HCT116 (cell line): ENCODE data around the gene HSD17B12. TPM values are rescaled to one million over a fixed set of nuclear protein-coding genes. Genes with fewer than 3 reads are reported as not detected.

ENCODE experiments used
- ATAC-seq: fragments of 200-7000 bp; cut with Tn5 transposase; 2 replicates; pipeline ENCODE4 v1.9.1; 2020; ENCODE audit warnings: mild to moderate bottlenecking, moderate library complexity
- BruUV-seq: library from RNA; stranded (reverse); fragments of 400-500 nt; replicated peaks from 2 replicates; lab custom pipeline; 2021; lab: Mats Ljungman, UMichigan
- CTCF ChIA-PET: fragments of 300-600 bp; sonication (Branson Sonifier 250); formaldehyde crosslinking; loops from one replicate; lab custom pipeline; 2021; ENCODE audit warnings: antibody characterized with exemption; lab: Charles Lee
- POLR2A ChIA-PET: fragments of 300-600, 350-600 bp; sonication (Branson Sonifier 250); formaldehyde crosslinking; loops from one replicate; lab custom pipeline; 2021; ENCODE audit warnings: antibody characterized with exemption; lab: Charles Lee
- RAD21 ChIA-PET, 2 experiments: fragments of 300-600 bp; sonication (Branson Sonifier 250); formaldehyde crosslinking; loops; one replicate each; lab custom pipeline; 2023; ENCODE audit warnings: low total read pairs in 2 of 2; ENCODE audit not compliant: uncharacterized antibody in 2 of 2, unreplicated experiment in 2 of 2, low non-redundant PET in 1 of 2; lab: Charles Lee
- DNase-seq: peaks from one replicate; pipeline ENCODE4 v3.0.0-alpha.2; 2010; ENCODE audit warnings: low read depth, low spot score
- H2AFZ ChIP-seq: fragments of 200-600 bp; shearing (Covaris generic), sonication (generic); 2 replicates; pipeline ENCODE4 v1.6.1; 2017; ENCODE audit warnings: low read depth, mixed run types, mixed read lengths, antibody characterized with exemption, low read length; ENCODE audit not compliant: poor library complexity, severe bottlenecking
- H3K27ac ChIP-seq: 2 replicates; pipeline ENCODE4 v1.5.1; 2012; ENCODE audit warnings: low read depth, low read length
- H3K27me3 ChIP-seq: fragments of 200-600 bp; sonication (generic); 2 replicates; pipeline ENCODE4 v1.6.1; 2016; ENCODE audit warnings: mixed run types, low read length, mixed read lengths; ENCODE audit not compliant: insufficient read depth
- H3K36me3 ChIP-seq, 2 experiments: fragments of 200-500 bp in 1 of 2; fragments of 200-600 bp in 1 of 2; sonication (Bioruptor generic) in 1 of 2; sonication (generic) in 1 of 2; 2 replicates each; pipeline versions ENCODE4 v1.5.1 to v1.6.1; 2014 to 2016; ENCODE audit warnings: low read length in 2 of 2, inconsistent platforms in 1 of 2, mixed read lengths in 1 of 2, mixed run types in 1 of 2; ENCODE audit not compliant: insufficient read depth in 2 of 2, control insufficient read depth in 1 of 2
- H3K4me1 ChIP-seq, 2 experiments: fragments of 200-600 bp in 1 of 2; sonication (generic) in 1 of 2; 2 replicates each; pipeline versions ENCODE4 v1.5.1 to v1.6.1; 2012 to 2017; ENCODE audit warnings: low read length in 2 of 2, inconsistent platforms in 1 of 2, mild to moderate bottlenecking in 1 of 2, mixed read lengths in 1 of 2, mixed run types in 1 of 2, moderate library complexity in 1 of 2; ENCODE audit not compliant: insufficient read depth in 2 of 2, control insufficient read depth in 1 of 2
- H3K4me2 ChIP-seq: fragments of 200-600 bp; sonication (generic); 2 replicates; pipeline ENCODE4 v1.6.1; 2017; ENCODE audit warnings: mixed run types, low read length, mixed read lengths
- H3K4me3 ChIP-seq, 2 experiments: fragments of 200-600 bp in 1 of 2; sonication (generic) in 1 of 2; replicated peaks in 1 of 2; 2 replicates each; pipeline ENCODE4 v1.5.1; 2011 to 2016; ENCODE audit warnings: low read length in 2 of 2, control low read depth in 1 of 2, low read depth in 1 of 2, mild to moderate bottlenecking in 1 of 2, mixed read lengths in 1 of 2, mixed run types in 1 of 2
- H3K79me2 ChIP-seq: fragments of 200-600 bp; sonication (generic); 2 replicates; pipeline ENCODE4 v1.6.1; 2017; ENCODE audit warnings: mild to moderate bottlenecking, mixed run types, low read length, moderate library complexity, mixed read lengths; ENCODE audit not compliant: insufficient read depth
- H3K9ac ChIP-seq: fragments of 200-600 bp; sonication (generic); 2 replicates; pipeline ENCODE4 v1.6.1; 2016; ENCODE audit warnings: low read length, mixed read lengths
- H3K9me2 ChIP-seq: fragments of 200-600 bp; sonication (generic), shearing (Covaris generic); 2 replicates; pipeline ENCODE4 v1.6.1; 2017; ENCODE audit warnings: mixed run types, mild to moderate bottlenecking, moderate library complexity; ENCODE audit not compliant: insufficient read depth
- H3K9me3 ChIP-seq, 2 experiments: fragments of 200-500 bp in 1 of 2; fragments of 200-600 bp in 1 of 2; sonication (Bioruptor generic) in 1 of 2; sonication (generic) in 1 of 2; 2 replicates each; pipeline ENCODE4 v1.6.1; 2014 to 2017; ENCODE audit warnings: low read length in 2 of 2, mixed read lengths in 2 of 2, inconsistent platforms in 1 of 2, low read depth in 1 of 2, mild to moderate bottlenecking in 1 of 2, mixed run types in 1 of 2, moderate library complexity in 1 of 2; ENCODE audit not compliant: control insufficient read depth in 1 of 2, insufficient read depth in 1 of 2
- H4K20me1 ChIP-seq: fragments of 200-600 bp; sonication (generic), shearing (Covaris generic); 2 replicates; pipeline ENCODE4 v1.6.1; 2017; ENCODE audit warnings: mixed run types, mild to moderate bottlenecking, moderate library complexity; ENCODE audit not compliant: insufficient read depth
- CBX3 ChIP-seq: IDR thresholded peaks from 2 replicates; pipeline ENCODE4 v1.6.1; 2012; ENCODE audit warnings: low read depth
- ELF1 ChIP-seq: IDR thresholded peaks from 2 replicates; pipeline ENCODE4 v1.6.1; 2012; ENCODE audit warnings: low read depth, borderline replicate concordance
- EZH2 ChIP-seq: fragments of 200-600 bp; sonication (generic); IDR thresholded peaks from 2 replicates; pipeline ENCODE4 v1.6.1; 2017; ENCODE audit warnings: antibody characterized with exemption, mixed run types
- JUND ChIP-seq: IDR thresholded peaks from 2 replicates; pipeline ENCODE4 v1.6.1; 2012
- POLR2A ChIP-seq: IDR thresholded peaks from 2 replicates; pipeline ENCODE4 v1.7.0; 2011; ENCODE audit warnings: borderline replicate concordance; ENCODE audit not compliant: insufficient read depth, insufficient read length; ENCODE audit errors: extremely low read depth
- REST ChIP-seq: IDR thresholded peaks from 2 replicates; pipeline ENCODE4 v1.6.1; 2012; ENCODE audit warnings: low read depth
- SIN3A ChIP-seq: IDR thresholded peaks from 2 replicates; pipeline ENCODE4 v1.6.1; 2012; ENCODE audit warnings: low read depth
- TCF7L2 ChIP-seq: IDR thresholded peaks from 2 replicates; pipeline ENCODE4 v1.7.0; 2011; ENCODE audit warnings: borderline replicate concordance, inconsistent platforms; ENCODE audit not compliant: insufficient read depth, insufficient read length; ENCODE audit errors: extremely low read depth
- YY1 ChIP-seq: IDR thresholded peaks from 2 replicates; pipeline ENCODE4 v1.6.1; 2011; ENCODE audit warnings: low read length, low read depth, moderate library complexity, mild to moderate bottlenecking; ENCODE audit not compliant: insufficient replicate concordance; ENCODE audit errors: extremely low read depth
- ZBTB33 ChIP-seq: IDR thresholded peaks from 2 replicates; pipeline ENCODE4 v1.6.1; 2011; ENCODE audit warnings: mild to moderate bottlenecking, low read length, moderate library complexity; ENCODE audit not compliant: insufficient replicate concordance; ENCODE audit errors: extremely low read depth
- ZNF274 ChIP-seq: fragments of 200-500 bp; sonication (Bioruptor generic); IDR thresholded peaks from 2 replicates; pipeline ENCODE4 v1.6.1; 2014; ENCODE audit warnings: mild to moderate bottlenecking, low read depth, low read length, inconsistent platforms
- intact Hi-C: fragments of 100-400 bp; cut with micrococcal nuclease; formaldehyde crosslinking; loops from 2 replicates; pipeline ENCODE4 v1.10.0; 2022
- total RNA-seq: library from RNA; stranded (reverse); gene quantifications from one replicate; pipeline ENCODE4 v1.2.1, GENCODE V29; 2021; ENCODE audit not compliant: unreplicated experiment

The HSD17B12 gene
- total RNA-seq, 1 experiment from 2014 or later = 83.7 TPM

GRCh38 chr11:43901551-43901950 is 221.0 kb downstream of the HSD17B12 start:
- Histone ChIP-seq H3K9me3 (no peaks in the 10 kb centered on the region), H4K20me1 (no peaks in the 10 kb centered on the region), H3K27ac (no peak overlapping the region)
- POLR2A ChIA-PET = no interaction called here
- no TSS peak for BruUV-seq
- no peak for TF ChIP-seq JUND
- no peak for TF ChIP-seq ZBTB33
- TF ChIP-seq SIN3A = no peak
- TF ChIP-seq TCF7L2 = no peak
- no peak for TF ChIP-seq CBX3
- TF ChIP-seq REST = no peak
- no peak for TF ChIP-seq EZH2
- TF ChIP-seq YY1 = no peak
- no peak for TF ChIP-seq POLR2A
- TF ChIP-seq ELF1 = no peak
- TF ChIP-seq ZNF274 = no peak
- TF ChIP-seq, all 23 proteins: peak for 0
- RAD21 ChIA-PET = no interaction called here
- Histone ChIP-seq H3K9me2 (no peaks in the 10 kb centered on the region), H3K4me2 (no peak overlapping the region), H3K36me3 (peaks cover 10 to 17% of the 10 kb centered on the region in 2 experiments; a peak in 3 of 4 replicates), H3K4me3 (no peak overlapping the region), H2AFZ (no peak overlapping the region), H3K9ac (no peak overlapping the region), H3K4me1 (no peaks in the 10 kb centered on the region), H3K27me3 (no peaks in the 10 kb centered on the region), H3K79me2 (no peaks in the 10 kb centered on the region)
- ATAC-seq (no peak), DNase-seq (no peak)
- intact Hi-C loops = no loop called here
- CTCF ChIA-PET = no interaction called here
